Neural progenitor cell (in vitro differentiated cells): Measurements from ENCODE around the gene TGFB2. TPM values are rescaled to one million over a fixed set of nuclear protein-coding genes. Genes with fewer than 3 reads are reported as not detected.
A peak's percentile ranks its signal among the peaks of the same experiment; 100 is the strongest.

Experiments used
- DNase-seq: peaks from one replicate; pipeline ENCODE4 v3.0.0-alpha.2; 2016; ENCODE audit warnings: low spot score
- H2AFZ ChIP-seq: fragments of 200-600 bp; sonication (generic); replicated peaks from 2 replicates; pipeline ENCODE4 v1.6.1; 2016; ENCODE audit warnings: antibody characterized with exemption
- H3F3A ChIP-seq: fragments of 200-600 bp; sonication (generic); 2 replicates; pipeline ENCODE4 v1.6.1; 2016; ENCODE audit warnings: antibody characterized with exemption, low read depth
- H3K27ac ChIP-seq: fragments of 200-600 bp; sonication (generic); 2 replicates; pipeline ENCODE4 v1.5.1; 2016; ENCODE audit warnings: mild to moderate bottlenecking
- H3K27me3 ChIP-seq: fragments of 200-600 bp; sonication (generic); 2 replicates; pipeline ENCODE4 v1.6.1; 2016; ENCODE audit warnings: mild to moderate bottlenecking, moderate library complexity
- H3K36me3 ChIP-seq: fragments of 200-600 bp; sonication (generic); 2 replicates; pipeline ENCODE4 v1.5.1; 2016
- H3K4me1 ChIP-seq: fragments of 200-600 bp; sonication (generic); 2 replicates; pipeline ENCODE4 v1.6.1; 2016; ENCODE audit warnings: mixed run types
- H3K4me2 ChIP-seq: fragments of 200-600 bp; sonication (generic); 2 replicates; pipeline ENCODE4 v1.6.1; 2016
- H3K4me3 ChIP-seq: fragments of 200-600 bp; sonication (generic); 2 replicates; pipeline ENCODE4 v1.5.1; 2016
- H3K79me2 ChIP-seq: fragments of 200-600 bp; sonication (generic); 2 replicates; pipeline ENCODE4 v1.6.1; 2016; ENCODE audit warnings: low read depth
- H3K9ac ChIP-seq: fragments of 200-600 bp; sonication (generic); 2 replicates; pipeline ENCODE4 v1.6.1; 2016
- H3K9me3 ChIP-seq: fragments of 200-600 bp; sonication (generic); 2 replicates; pipeline ENCODE4 v1.5.1; 2016; ENCODE audit warnings: low read depth
- H4K20me1 ChIP-seq: fragments of 200-600 bp; sonication (generic); 2 replicates; pipeline ENCODE4 v1.6.1; 2016; ENCODE audit warnings: low read depth
- H3K27ac Mint-ChIP-seq: 3 replicates; pipeline ENCODE4 v1.8.0; 2021; ENCODE audit warnings: mixed read lengths
- H3K27me3 Mint-ChIP-seq: 2 replicates; pipeline ENCODE4 v1.8.0; 2022; ENCODE audit warnings: low read depth, mild to moderate bottlenecking, inconsistent platforms, moderate library complexity, mixed read lengths; ENCODE audit not compliant: insufficient read depth
- H3K36me3 Mint-ChIP-seq: 3 replicates; pipeline ENCODE4 v1.8.0; 2021; ENCODE audit warnings: mixed read lengths
- H3K4me1 Mint-ChIP-seq: 3 replicates; pipeline ENCODE4 v1.8.0; 2021; ENCODE audit warnings: mixed read lengths
- H3K4me3 Mint-ChIP-seq: 3 replicates; pipeline ENCODE4 v1.8.0; 2021; ENCODE audit warnings: mild to moderate bottlenecking, moderate library complexity, mixed read lengths
- H3K9me3 Mint-ChIP-seq: 3 replicates; pipeline ENCODE4 v1.8.0; 2020; ENCODE audit warnings: mixed read lengths
- EZH2 ChIP-seq: fragments of 200-600 bp; sonication (generic); IDR thresholded peaks from 2 replicates; pipeline ENCODE4 v1.6.1; 2017; ENCODE audit warnings: antibody characterized with exemption, mild to moderate bottlenecking, moderate library complexity
- EZH2phosphoT487 ChIP-seq: fragments of 200-600 bp; sonication (generic); IDR thresholded peaks from 2 replicates; pipeline ENCODE4 v1.6.1; 2017; ENCODE audit warnings: antibody characterized with exemption
- total RNA-seq: library from RNA; depleted of rRNA; stranded (reverse); fragments of >200 nt; gene quantifications from 2 replicates; pipeline ENCODE4 v1.2.3, GENCODE V29; 2015; ENCODE audit warnings: low replicate concordance
- TF ChIP-seq, protein P1 (sequence below): fragments of 200-600 bp; sonication (generic); IDR thresholded peaks from 2 replicates; pipeline ENCODE4 v1.5.1; 2017; ENCODE audit warnings: antibody characterized with exemption, mild to moderate bottlenecking

The TGFB2 gene
- total RNA-seq, 1 donor from 2014 or later, result 1.9 TPM

DNA sequence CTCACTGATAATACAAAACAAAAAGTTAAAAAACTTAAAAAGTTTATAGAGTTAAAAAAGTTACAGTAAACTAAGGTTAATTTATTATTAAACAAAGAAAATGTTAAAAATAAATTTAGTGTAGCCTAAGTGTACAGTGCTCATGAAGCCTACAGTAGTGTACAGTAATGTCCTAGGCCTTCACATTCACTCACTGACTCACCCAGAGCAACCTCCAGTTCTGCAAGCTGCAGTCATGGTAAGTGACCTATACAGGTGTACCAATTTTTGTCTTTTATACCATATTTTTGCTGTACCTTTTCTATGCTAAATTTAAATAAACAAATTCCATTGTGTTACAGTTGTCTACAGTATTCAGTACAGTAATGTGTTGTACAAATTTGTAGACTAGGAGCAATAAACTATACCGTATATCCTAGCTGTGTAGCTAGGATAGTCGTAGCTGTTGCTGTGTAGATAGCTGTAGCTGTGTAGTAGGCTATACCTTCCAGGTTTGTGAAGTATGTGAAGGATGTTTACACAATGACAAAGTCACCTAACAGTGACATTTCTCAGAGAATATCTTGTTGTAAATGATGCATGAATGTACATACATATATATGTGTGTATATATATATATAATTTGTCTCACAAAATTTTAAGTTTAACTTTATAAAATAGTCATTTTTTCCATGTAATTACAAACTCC lies 140.2 kb downstream of the TGFB2 start:
- H3K27ac ChIP-seq, result no peak overlapping the region
- no peaks in the 10 kb centered on the region for H3K9me3 Mint-ChIP-seq
- H3K9ac ChIP-seq, result no peak overlapping the region
- H3K36me3 Mint-ChIP-seq, result no peaks in the 10 kb centered on the region
- TF ChIP-seq, protein P1, sequence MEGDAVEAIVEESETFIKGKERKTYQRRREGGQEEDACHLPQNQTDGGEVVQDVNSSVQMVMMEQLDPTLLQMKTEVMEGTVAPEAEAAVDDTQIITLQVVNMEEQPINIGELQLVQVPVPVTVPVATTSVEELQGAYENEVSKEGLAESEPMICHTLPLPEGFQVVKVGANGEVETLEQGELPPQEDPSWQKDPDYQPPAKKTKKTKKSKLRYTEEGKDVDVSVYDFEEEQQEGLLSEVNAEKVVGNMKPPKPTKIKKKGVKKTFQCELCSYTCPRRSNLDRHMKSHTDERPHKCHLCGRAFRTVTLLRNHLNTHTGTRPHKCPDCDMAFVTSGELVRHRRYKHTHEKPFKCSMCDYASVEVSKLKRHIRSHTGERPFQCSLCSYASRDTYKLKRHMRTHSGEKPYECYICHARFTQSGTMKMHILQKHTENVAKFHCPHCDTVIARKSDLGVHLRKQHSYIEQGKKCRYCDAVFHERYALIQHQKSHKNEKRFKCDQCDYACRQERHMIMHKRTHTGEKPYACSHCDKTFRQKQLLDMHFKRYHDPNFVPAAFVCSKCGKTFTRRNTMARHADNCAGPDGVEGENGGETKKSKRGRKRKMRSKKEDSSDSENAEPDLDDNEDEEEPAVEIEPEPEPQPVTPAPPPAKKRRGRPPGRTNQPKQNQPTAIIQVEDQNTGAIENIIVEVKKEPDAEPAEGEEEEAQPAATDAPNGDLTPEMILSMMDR, result no peak
- TF ChIP-seq EZH2phosphoT487, result no peak
- TF ChIP-seq EZH2, result no peak
- H3K9me3 ChIP-seq, result no peaks in the 10 kb centered on the region
- H3K36me3 ChIP-seq, result no peaks in the 10 kb centered on the region
- H3F3A ChIP-seq, result no peaks in the 10 kb centered on the region
- H4K20me1 ChIP-seq, result no peaks in the 10 kb centered on the region
- no peaks in the 10 kb centered on the region for H3K4me1 ChIP-seq
- H3K4me3 Mint-ChIP-seq, result no peak overlapping the region
- peaks cover 14% of the 10 kb centered on the region for H3K4me1 Mint-ChIP-seq
- no peak overlapping the region for H3K4me2 ChIP-seq
- H3K27ac Mint-ChIP-seq, result no peak overlapping the region
- H3K4me3 ChIP-seq, result no peak overlapping the region
- H3K27me3 ChIP-seq, result no peaks in the 10 kb centered on the region
- H2AFZ ChIP-seq, result no peak overlapping the region
- no peaks in the 10 kb centered on the region for H3K27me3 Mint-ChIP-seq
- no peaks in the 10 kb centered on the region for H3K79me2 ChIP-seq
- DNase-seq, result no peak

DNA sequence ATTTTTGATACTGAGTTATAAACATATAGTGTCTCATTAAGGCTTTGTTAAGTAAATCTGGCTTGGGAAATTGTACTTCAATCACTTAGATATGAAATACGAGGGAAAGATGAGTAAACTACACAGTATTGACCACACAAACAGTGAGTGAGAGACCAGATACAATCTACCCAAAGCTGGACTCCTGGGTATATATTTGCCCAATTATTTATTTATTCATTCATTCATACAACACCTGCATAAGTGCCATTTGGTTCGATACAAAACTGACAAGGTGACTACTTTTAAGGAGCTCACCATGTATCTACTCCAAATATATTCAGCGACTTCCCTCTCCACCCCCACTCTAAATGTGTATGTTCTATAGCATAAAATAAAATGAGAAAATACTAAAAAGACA lies 143.4 kb downstream of the TGFB2 start:
- no peak overlapping the region for H3K27ac ChIP-seq
- TF ChIP-seq, protein P1, result no peak
- no peak for TF ChIP-seq EZH2phosphoT487
- H3K27me3 Mint-ChIP-seq, result no peaks in the 10 kb centered on the region
- peaks cover 2% of the 10 kb centered on the region for H3F3A ChIP-seq
- no peak overlapping the region for H2AFZ ChIP-seq
- H3K4me2 ChIP-seq, result no peak overlapping the region
- no peak overlapping the region for H3K4me3 ChIP-seq
- no peak overlapping the region for H3K27ac Mint-ChIP-seq
- H3K36me3 ChIP-seq, result no peaks in the 10 kb centered on the region
- no peak overlapping the region for H3K9ac ChIP-seq
- H3K9me3 ChIP-seq, result no peaks in the 10 kb centered on the region
- no peaks in the 10 kb centered on the region for H3K79me2 ChIP-seq
- H3K36me3 Mint-ChIP-seq, result no peaks in the 10 kb centered on the region
- H3K4me1 Mint-ChIP-seq, result peaks cover 17% of the 10 kb centered on the region
- no peaks in the 10 kb centered on the region for H3K27me3 ChIP-seq
- DNase-seq, result no peak
- no peaks in the 10 kb centered on the region for H3K9me3 Mint-ChIP-seq
- H3K4me3 Mint-ChIP-seq, result no peak overlapping the region
- H3K4me1 ChIP-seq, result peaks cover 7% of the 10 kb centered on the region
- no peaks in the 10 kb centered on the region for H4K20me1 ChIP-seq

DNA sequence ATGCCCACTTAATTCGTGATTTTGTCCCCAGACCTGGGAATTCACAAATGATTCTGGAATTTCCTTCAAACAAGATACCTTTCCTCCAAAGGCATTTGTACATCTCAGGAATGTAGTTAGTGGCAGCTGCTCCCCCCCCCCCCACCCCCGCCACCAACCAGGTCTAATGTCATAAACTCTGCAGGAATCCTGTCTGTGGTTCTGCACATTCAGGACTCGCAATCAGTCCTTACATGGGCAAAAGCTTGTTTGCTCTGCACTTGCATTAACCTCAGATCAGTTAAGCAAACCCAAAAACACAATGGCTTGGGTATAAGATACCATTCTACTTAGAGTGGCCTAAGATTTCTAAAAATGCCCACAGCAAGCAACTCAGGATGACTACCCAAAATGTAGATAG lies 143.8 kb downstream of the TGFB2 start:
- Histone ChIP-seq H3K27me3 (no peaks in the 10 kb centered on the region), H4K20me1 (no peaks in the 10 kb centered on the region), H3K9ac (no peak overlapping the region), H3K4me1 (peaks cover 12% of the 10 kb centered on the region), H3K27ac (no peak overlapping the region), H3K4me2 (no peak overlapping the region), H3F3A (peaks cover 6% of the 10 kb centered on the region), H3K36me3 (no peaks in the 10 kb centered on the region), H3K79me2 (no peaks in the 10 kb centered on the region), H2AFZ (no peak overlapping the region), H3K9me3 (no peaks in the 10 kb centered on the region), H3K4me3 (no peak overlapping the region)
- Mint-ChIP-seq H3K4me3 (no peak overlapping the region), H3K36me3 (no peaks in the 10 kb centered on the region), H3K27ac (no peak overlapping the region), H3K9me3 (no peaks in the 10 kb centered on the region), H3K27me3 (no peaks in the 10 kb centered on the region), H3K4me1 (peaks cover 20% of the 10 kb centered on the region)
- TF ChIP-seq, protein P1, result no peak
- no peak for TF ChIP-seq EZH2phosphoT487
- TF ChIP-seq EZH2, result no peak
- DNase-seq, result peak; percentile 4
